NCI-H2196 (cell line): ENCODE data around the gene EHD1.

Experiments
- DNase-seq: peaks from one replicate; lab custom pipeline; 2025; ENCODE audit not compliant: unreplicated experiment; lab: John Stamatoyannopoulos, UW

Gene EHD1

DNA sequence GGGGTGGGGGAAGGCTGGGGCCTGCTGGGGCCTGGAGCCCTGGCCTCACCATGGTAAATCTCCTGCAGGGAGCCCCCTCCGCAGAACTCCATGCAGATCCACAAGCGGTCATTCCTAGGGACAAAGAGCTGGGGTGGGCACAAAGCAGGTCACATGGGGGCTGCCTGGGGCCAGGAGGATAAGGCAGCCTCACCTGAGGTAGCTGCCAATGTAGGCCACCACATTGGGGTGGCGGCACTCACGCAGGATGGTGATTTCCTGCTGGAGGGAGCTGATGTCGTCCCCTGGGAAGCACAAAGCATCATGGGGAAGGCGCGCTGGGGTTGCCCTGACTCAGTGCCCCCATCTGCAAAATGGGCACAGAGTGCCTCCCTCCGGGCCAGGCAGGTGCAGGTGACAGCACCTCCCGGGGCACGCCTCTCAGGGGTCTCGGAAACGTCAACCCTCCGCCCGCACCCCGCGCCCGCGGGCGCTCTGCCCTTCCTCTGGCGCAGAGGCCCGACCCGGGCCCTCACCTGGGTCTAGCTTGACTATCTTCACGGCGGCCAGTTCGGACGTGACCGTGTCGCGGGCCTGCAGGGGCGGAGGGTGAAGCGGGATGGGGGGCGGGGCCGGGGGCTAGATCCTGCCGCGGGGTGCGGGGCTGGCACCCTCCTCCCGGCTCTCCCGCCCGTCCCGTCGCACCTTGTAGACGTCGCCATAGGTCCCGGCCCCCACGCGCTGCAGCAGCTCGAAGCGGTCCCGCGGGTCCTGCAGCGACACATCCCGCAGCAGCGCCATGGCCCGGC, 75.9 kb downstream of the EHD1 start:
- no peak for DNase-seq
